ENCODE measurements around the gene SEMA6D. TPM values are rescaled to one million over a fixed set of nuclear protein-coding genes. Genes with fewer than 3 reads are reported as not detected.

SEMA6D gene
- total RNA-seq, 4 donors from 2014 or later, result 12.4 to 120 (median 105) TPM

DNA sequence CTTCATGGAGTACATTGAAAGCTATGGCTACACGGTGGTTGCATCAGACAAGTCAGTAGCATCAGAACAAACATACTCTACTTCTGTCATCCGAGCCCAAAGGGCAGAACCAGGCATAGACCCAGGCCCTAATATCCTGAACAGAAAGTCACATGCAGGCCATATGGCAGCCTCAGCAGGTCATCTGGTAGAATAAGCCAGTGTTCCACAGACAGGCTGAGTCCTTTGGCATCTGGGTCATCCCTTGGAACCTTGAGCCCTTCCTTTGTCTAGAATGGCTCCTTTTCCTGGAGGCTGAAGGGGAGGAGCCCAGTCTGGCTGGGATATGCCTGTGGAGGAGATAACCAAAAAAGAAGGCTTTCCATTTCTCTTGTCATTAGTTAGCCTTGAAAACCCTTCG, 29.2 kb downstream of the SEMA6D start:
- Histone ChIP-seq H3K27ac (peak overlapping the region in 2 of 4 donors; percentile 48 to 80), H3K27me3 (no peaks in the 10 kb centered on the region), H3K36me3 (no peaks in the 10 kb centered on the region), H3K9me3 (no peaks in the 10 kb centered on the region), H3K4me1 (peaks cover 0 to 59% (median 2%) of the 10 kb centered on the region in 4 donors), H3K4me3 (no peak overlapping the region)
- no peak for TF ChIP-seq POLR2A (IDR thresholded peaks at IDR 0.05)
- TF ChIP-seq, protein P1, sequence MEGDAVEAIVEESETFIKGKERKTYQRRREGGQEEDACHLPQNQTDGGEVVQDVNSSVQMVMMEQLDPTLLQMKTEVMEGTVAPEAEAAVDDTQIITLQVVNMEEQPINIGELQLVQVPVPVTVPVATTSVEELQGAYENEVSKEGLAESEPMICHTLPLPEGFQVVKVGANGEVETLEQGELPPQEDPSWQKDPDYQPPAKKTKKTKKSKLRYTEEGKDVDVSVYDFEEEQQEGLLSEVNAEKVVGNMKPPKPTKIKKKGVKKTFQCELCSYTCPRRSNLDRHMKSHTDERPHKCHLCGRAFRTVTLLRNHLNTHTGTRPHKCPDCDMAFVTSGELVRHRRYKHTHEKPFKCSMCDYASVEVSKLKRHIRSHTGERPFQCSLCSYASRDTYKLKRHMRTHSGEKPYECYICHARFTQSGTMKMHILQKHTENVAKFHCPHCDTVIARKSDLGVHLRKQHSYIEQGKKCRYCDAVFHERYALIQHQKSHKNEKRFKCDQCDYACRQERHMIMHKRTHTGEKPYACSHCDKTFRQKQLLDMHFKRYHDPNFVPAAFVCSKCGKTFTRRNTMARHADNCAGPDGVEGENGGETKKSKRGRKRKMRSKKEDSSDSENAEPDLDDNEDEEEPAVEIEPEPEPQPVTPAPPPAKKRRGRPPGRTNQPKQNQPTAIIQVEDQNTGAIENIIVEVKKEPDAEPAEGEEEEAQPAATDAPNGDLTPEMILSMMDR (IDR thresholded peaks at IDR 0.05), result no peak
- no peak for DNase-seq

DNA sequence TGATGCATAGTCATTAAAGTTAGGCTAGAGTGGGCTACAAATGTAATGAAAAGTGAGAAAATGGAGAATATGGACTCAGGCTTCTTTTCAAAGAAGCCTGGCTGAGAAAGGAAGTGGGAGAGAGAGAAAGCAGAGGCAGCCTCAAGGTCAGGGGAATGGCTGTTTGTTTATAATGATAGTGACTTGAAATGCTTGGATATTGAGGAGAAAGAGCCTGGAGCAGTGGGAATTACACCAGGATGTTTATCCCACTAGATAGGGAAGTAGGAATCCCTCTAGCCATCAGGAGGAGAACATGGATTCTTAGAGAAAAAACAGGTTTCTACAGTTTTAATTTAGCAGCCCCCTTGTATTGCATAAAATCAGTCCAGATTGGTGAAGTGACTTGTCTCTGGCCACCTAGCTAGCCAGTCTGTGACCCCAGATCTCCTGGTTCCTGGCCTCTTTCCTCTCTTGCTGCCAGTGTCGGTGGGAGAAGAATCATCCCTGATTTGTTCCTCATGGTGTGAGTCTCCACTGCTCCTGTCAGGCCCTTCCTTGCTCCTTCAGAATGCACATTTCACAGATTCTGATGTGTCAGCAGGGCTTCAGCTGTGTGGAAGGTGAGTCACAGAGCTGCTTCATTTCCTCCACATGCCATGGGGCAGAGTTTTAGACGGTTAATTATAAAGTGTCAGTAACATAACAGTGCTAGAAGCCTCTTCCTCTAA, 32.9 kb downstream of the SEMA6D start:
- Histone ChIP-seq H3K27ac (peak overlapping the region in 2 of 4 donors; percentile 45 to 64), H3K9me3 (peaks cover 0 to 7% (median 0%) of the 10 kb centered on the region in 4 donors), H3K4me1 (peaks cover 0 to 37% (median 2%) of the 10 kb centered on the region in 4 donors), H3K27me3 (no peaks in the 10 kb centered on the region), H3K4me3 (no peak overlapping the region), H3K36me3 (no peaks in the 10 kb centered on the region)
- DNase-seq, result peak in 1 of 3 donors; percentile 76
- TF ChIP-seq, protein P1 (IDR thresholded peaks at IDR 0.05), result no peak
- TF ChIP-seq POLR2A (IDR thresholded peaks at IDR 0.05), result no peak

GRCh38 chr15:47750740-47751262, 33.5 kb downstream of the SEMA6D start:
- Histone ChIP-seq H3K9me3 (peaks cover 0 to 7% (median 0%) of the 10 kb centered on the region in 4 donors), H3K4me1 (peaks cover 0 to 31% (median 2%) of the 10 kb centered on the region in 4 donors), H3K27me3 (no peaks in the 10 kb centered on the region), H3K27ac (peak overlapping the region in 2 of 4 donors; percentile 45 to 64), H3K4me3 (no peak overlapping the region), H3K36me3 (no peaks in the 10 kb centered on the region)
- TF ChIP-seq POLR2A (IDR thresholded peaks at IDR 0.05), result no peak
- TF ChIP-seq, protein P1 (IDR thresholded peaks at IDR 0.05), result no peak
- DNase-seq, result no peak

GRCh38 chr15:47753591-47753990, 36.3 kb downstream of the SEMA6D start:
- Histone ChIP-seq H3K27me3 (no peaks in the 10 kb centered on the region), H3K9me3 (peaks cover 0 to 7% (median 0%) of the 10 kb centered on the region in 4 donors), H3K27ac (peak overlapping the region in 1 of 4 donors; percentile 10), H3K4me3 (no peak overlapping the region), H3K4me1 (peaks cover 0 to 31% (median 0%) of the 10 kb centered on the region in 4 donors), H3K36me3 (no peaks in the 10 kb centered on the region)
- DNase-seq, result no peak
- TF ChIP-seq, protein P1 (IDR thresholded peaks at IDR 0.05), result no peak
- no peak for TF ChIP-seq POLR2A (IDR thresholded peaks at IDR 0.05)

DNA sequence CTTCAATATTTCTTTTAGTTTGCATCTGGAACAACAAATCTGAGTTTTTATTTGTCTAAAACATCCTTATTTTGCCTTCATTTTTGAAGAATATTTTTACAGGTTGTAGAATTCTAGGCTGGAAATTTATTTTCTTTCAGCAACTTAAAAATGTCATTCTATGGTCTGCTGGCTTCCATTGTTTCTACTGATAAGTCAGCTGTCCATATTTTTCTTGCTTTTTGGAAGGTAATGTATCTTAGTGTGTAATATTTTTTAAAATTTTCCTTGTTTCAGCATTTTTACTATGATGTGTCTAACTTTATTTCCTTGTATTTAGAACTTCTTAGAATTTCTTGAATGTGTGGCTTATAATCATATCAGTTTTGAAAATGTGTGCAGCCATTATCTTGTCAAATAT, 37.0 kb downstream of the SEMA6D start:
- H3K9me3 ChIP-seq, result peaks cover 0 to 7% (median 0%) of the 10 kb centered on the region in 4 donors
- no peak overlapping the region for H3K4me3 ChIP-seq
- no peak for DNase-seq
- H3K36me3 ChIP-seq, result no peaks in the 10 kb centered on the region
- TF ChIP-seq POLR2A (IDR thresholded peaks at IDR 0.05), result no peak
- TF ChIP-seq, protein P1 (IDR thresholded peaks at IDR 0.05), result no peak
- no peaks in the 10 kb centered on the region for H3K27me3 ChIP-seq
- H3K27ac ChIP-seq, result no peak overlapping the region
- peaks cover 0 to 28% (median 0%) of the 10 kb centered on the region in 4 donors for H3K4me1 ChIP-seq

All from Peyer's patch (tissue), 4 donors.